Forelimb muscle (tissue), 1 donor: ENCODE data around the gene UTF1. TPM values are rescaled to one million over a fixed set of nuclear protein-coding genes. Genes with fewer than 3 reads are reported as not detected.

Experiments used
- DNase-seq: peaks from one replicate; pipeline ENCODE4 v3.0.0-alpha.2; 2013; ENCODE audit warnings: low read depth
- polyA plus RNA-seq: library from polyadenylated mRNA; unstranded; fragments of 120-200 nt; gene quantifications from one replicate; pipeline ENCODE4 v1.2.1, GENCODE V29; 2013; ENCODE audit not compliant: insufficient read length

The UTF1 gene
- polyA plus RNA-seq, 1 donor: not detected

GRCh38 chr10:133278577-133279265, 48.7 kb downstream of the UTF1 start:
- DNase-seq: no peak

GRCh38 chr10:133279326-133280226, 49.6 kb downstream of the UTF1 start:
- DNase-seq: no peak

GRCh38 chr10:133280391-133281059, 50.5 kb downstream of the UTF1 start:
- no peak for DNase-seq

- no peak for DNase-seq
These were observed 51.1 kb downstream of the UTF1 start for GRCh38 chr10:133281084-133281483.

Other genes with a start within 250 kb of the UTF1 start
- 2.5 TPM for gene ADGRA1, start 142.3 kb upstream of the UTF1 start, polyA plus RNA-seq
- 6.6 TPM for gene KNDC1, start 70.0 kb upstream of the UTF1 start, polyA plus RNA-seq
- gene VENTX, start 7.6 kb downstream of the UTF1 start, polyA plus RNA-seq: 0.29 TPM
- gene ADAM8, start 46.7 kb downstream of the UTF1 start, polyA plus RNA-seq: 2.4 TPM
- gene TUBGCP2, start 78.7 kb downstream of the UTF1 start, polyA plus RNA-seq: 40.9 TPM
- gene ZNF511, start 78.7 kb downstream of the UTF1 start, polyA plus RNA-seq: 37.4 TPM
- gene CALY, start 106.7 kb downstream of the UTF1 start, polyA plus RNA-seq: not detected
- not detected for gene PRAP1, start 117.2 kb downstream of the UTF1 start, polyA plus RNA-seq
- 4.5 TPM for gene FUOM, start 127.8 kb downstream of the UTF1 start, polyA plus RNA-seq
- 123 TPM for gene ECHS1, start 143.1 kb downstream of the UTF1 start, polyA plus RNA-seq
- gene PAOX, start 149.0 kb downstream of the UTF1 start, polyA plus RNA-seq: 2.5 TPM
- 43.2 TPM for gene MTG1, start 163.9 kb downstream of the UTF1 start, polyA plus RNA-seq
- 4.1 TPM for gene SPRN, start 194.4 kb downstream of the UTF1 start, polyA plus RNA-seq
- 1.5 TPM for gene SCART1, start 223.7 kb downstream of the UTF1 start, polyA plus RNA-seq